HCT116 (cell line): Measurements from ENCODE around the gene UBE3C. TPM values are rescaled to one million over a fixed set of nuclear protein-coding genes. Genes with fewer than 3 reads are reported as not detected.
"Not testable (repeated sequence)": the region's sequence is repeated elsewhere in the genome, so short reads cannot be mapped to it uniquely, and the experiment has no call there.

Experiments
- ATAC-seq: fragments of 200-7000 bp; cut with Tn5 transposase; 2 replicates; pipeline ENCODE4 v1.9.1; 2020; ENCODE audit warnings: mild to moderate bottlenecking, moderate library complexity
- BruUV-seq: library from RNA; stranded (reverse); fragments of 400-500 nt; replicated peaks from 2 replicates; lab custom pipeline; 2021; lab: Mats Ljungman, UMichigan
- CTCF ChIA-PET: fragments of 300-600 bp; sonication (Branson Sonifier 250); formaldehyde crosslinking; loops from one replicate; lab custom pipeline; 2021; ENCODE audit warnings: antibody characterized with exemption; lab: Charles Lee
- POLR2A ChIA-PET: fragments of 300-600, 350-600 bp; sonication (Branson Sonifier 250); formaldehyde crosslinking; loops from one replicate; lab custom pipeline; 2021; ENCODE audit warnings: antibody characterized with exemption; lab: Charles Lee
- RAD21 ChIA-PET, 2 experiments: fragments of 300-600 bp; sonication (Branson Sonifier 250); formaldehyde crosslinking; loops; one replicate each; lab custom pipeline; 2023; ENCODE audit warnings: low total read pairs in 2 of 2; ENCODE audit not compliant: uncharacterized antibody in 2 of 2, unreplicated experiment in 2 of 2, low non-redundant PET in 1 of 2; lab: Charles Lee
- DNase-seq: peaks from one replicate; pipeline ENCODE4 v3.0.0-alpha.2; 2010; ENCODE audit warnings: low read depth, low spot score
- H2AFZ ChIP-seq: fragments of 200-600 bp; shearing (Covaris generic), sonication (generic); 2 replicates; pipeline ENCODE4 v1.6.1; 2017; ENCODE audit warnings: low read depth, mixed run types, mixed read lengths, antibody characterized with exemption, low read length; ENCODE audit not compliant: poor library complexity, severe bottlenecking
- H3K27ac ChIP-seq: 2 replicates; pipeline ENCODE4 v1.5.1; 2012; ENCODE audit warnings: low read depth, low read length
- H3K27me3 ChIP-seq: fragments of 200-600 bp; sonication (generic); 2 replicates; pipeline ENCODE4 v1.6.1; 2016; ENCODE audit warnings: mixed run types, low read length, mixed read lengths; ENCODE audit not compliant: insufficient read depth
- H3K36me3 ChIP-seq, 2 experiments: fragments of 200-500 bp in 1 of 2; fragments of 200-600 bp in 1 of 2; sonication (Bioruptor generic) in 1 of 2; sonication (generic) in 1 of 2; 2 replicates each; pipeline versions ENCODE4 v1.5.1 to v1.6.1; 2014 to 2016; ENCODE audit warnings: low read length in 2 of 2, inconsistent platforms in 1 of 2, mixed read lengths in 1 of 2, mixed run types in 1 of 2; ENCODE audit not compliant: insufficient read depth in 2 of 2, control insufficient read depth in 1 of 2
- H3K4me1 ChIP-seq, 2 experiments: fragments of 200-600 bp in 1 of 2; sonication (generic) in 1 of 2; 2 replicates each; pipeline versions ENCODE4 v1.5.1 to v1.6.1; 2012 to 2017; ENCODE audit warnings: low read length in 2 of 2, inconsistent platforms in 1 of 2, mild to moderate bottlenecking in 1 of 2, mixed read lengths in 1 of 2, mixed run types in 1 of 2, moderate library complexity in 1 of 2; ENCODE audit not compliant: insufficient read depth in 2 of 2, control insufficient read depth in 1 of 2
- H3K4me2 ChIP-seq: fragments of 200-600 bp; sonication (generic); 2 replicates; pipeline ENCODE4 v1.6.1; 2017; ENCODE audit warnings: mixed run types, low read length, mixed read lengths
- H3K4me3 ChIP-seq, 2 experiments: fragments of 200-600 bp in 1 of 2; sonication (generic) in 1 of 2; replicated peaks in 1 of 2; 2 replicates each; pipeline ENCODE4 v1.5.1; 2011 to 2016; ENCODE audit warnings: low read length in 2 of 2, control low read depth in 1 of 2, low read depth in 1 of 2, mild to moderate bottlenecking in 1 of 2, mixed read lengths in 1 of 2, mixed run types in 1 of 2
- H3K79me2 ChIP-seq: fragments of 200-600 bp; sonication (generic); 2 replicates; pipeline ENCODE4 v1.6.1; 2017; ENCODE audit warnings: mild to moderate bottlenecking, mixed run types, low read length, moderate library complexity, mixed read lengths; ENCODE audit not compliant: insufficient read depth
- H3K9ac ChIP-seq: fragments of 200-600 bp; sonication (generic); 2 replicates; pipeline ENCODE4 v1.6.1; 2016; ENCODE audit warnings: low read length, mixed read lengths
- H3K9me2 ChIP-seq: fragments of 200-600 bp; sonication (generic), shearing (Covaris generic); 2 replicates; pipeline ENCODE4 v1.6.1; 2017; ENCODE audit warnings: mixed run types, mild to moderate bottlenecking, moderate library complexity; ENCODE audit not compliant: insufficient read depth
- H3K9me3 ChIP-seq, 2 experiments: fragments of 200-500 bp in 1 of 2; fragments of 200-600 bp in 1 of 2; sonication (Bioruptor generic) in 1 of 2; sonication (generic) in 1 of 2; 2 replicates each; pipeline ENCODE4 v1.6.1; 2014 to 2017; ENCODE audit warnings: low read length in 2 of 2, mixed read lengths in 2 of 2, inconsistent platforms in 1 of 2, low read depth in 1 of 2, mild to moderate bottlenecking in 1 of 2, mixed run types in 1 of 2, moderate library complexity in 1 of 2; ENCODE audit not compliant: control insufficient read depth in 1 of 2, insufficient read depth in 1 of 2
- H4K20me1 ChIP-seq: fragments of 200-600 bp; sonication (generic), shearing (Covaris generic); 2 replicates; pipeline ENCODE4 v1.6.1; 2017; ENCODE audit warnings: mixed run types, mild to moderate bottlenecking, moderate library complexity; ENCODE audit not compliant: insufficient read depth
- ATF3 ChIP-seq: IDR thresholded peaks from 2 replicates; pipeline ENCODE4 v1.6.1; 2012
- EGR1 ChIP-seq: IDR thresholded peaks from 2 replicates; pipeline ENCODE4 v1.6.1; 2012; ENCODE audit warnings: low read depth
- ELF1 ChIP-seq: IDR thresholded peaks from 2 replicates; pipeline ENCODE4 v1.6.1; 2012; ENCODE audit warnings: low read depth, borderline replicate concordance
- FOSL1 ChIP-seq: IDR thresholded peaks from 2 replicates; pipeline ENCODE4 v1.6.1; 2012; ENCODE audit warnings: low read depth
- JUND ChIP-seq: IDR thresholded peaks from 2 replicates; pipeline ENCODE4 v1.6.1; 2012
- MAX ChIP-seq: IDR thresholded peaks from 2 replicates; pipeline ENCODE4 v1.6.1; 2012
- intact Hi-C: fragments of 100-400 bp; cut with micrococcal nuclease; formaldehyde crosslinking; loops from 2 replicates; pipeline ENCODE4 v1.10.0; 2022
- total RNA-seq: library from RNA; stranded (reverse); gene quantifications from one replicate; pipeline ENCODE4 v1.2.1, GENCODE V29; 2021; ENCODE audit not compliant: unreplicated experiment

The UBE3C gene
- total RNA-seq, 1 experiment from 2014 or later: 68.3 TPM

DNA sequence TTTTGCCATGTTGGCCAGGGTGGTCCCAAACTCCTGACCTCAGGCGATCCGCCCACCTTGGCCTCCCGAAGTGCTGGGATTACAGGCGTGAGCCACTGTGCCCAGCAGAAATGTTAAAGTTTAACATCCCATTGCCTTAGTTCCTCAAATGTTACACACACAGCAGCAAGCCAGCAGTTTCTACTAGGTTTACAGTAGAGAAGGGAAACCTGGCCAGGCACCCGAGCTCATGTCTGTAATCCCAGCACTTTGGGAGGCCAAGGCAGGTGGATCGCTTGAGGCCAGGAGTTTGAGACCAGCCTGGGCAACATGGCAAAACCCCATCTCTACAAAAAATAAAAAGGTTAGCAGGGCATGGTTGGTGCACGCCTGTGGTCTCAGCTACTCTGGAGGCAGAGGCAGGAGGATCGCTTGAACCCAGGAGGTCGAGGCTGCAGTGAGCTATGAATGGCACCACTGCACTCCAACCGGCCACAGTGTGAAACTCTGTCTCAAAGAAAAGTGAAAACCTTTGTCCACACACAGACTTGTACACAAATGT is 135.4 kb downstream of the UBE3C start:
- DNase-seq, H3K4me1 ChIP-seq, H3K4me3 ChIP-seq, ATAC-seq, H3K4me2 ChIP-seq, H3K36me3 ChIP-seq, H3K27ac ChIP-seq, H3K9me3 ChIP-seq, H3K9ac ChIP-seq, POLR2A ChIA-PET, H3K79me2 ChIP-seq, H4K20me1 ChIP-seq, H2AFZ ChIP-seq, H3K27me3 ChIP-seq, H3K9me2 ChIP-seq, BruUV-seq: not testable (repeated sequence)
- intact Hi-C loops: loop anchor here (5.0 to 10.0 kb wide), 2 partner anchors 302 to 1479 kb away; no protein-coding TSS in a partner anchor
- CTCF ChIA-PET: interaction anchor here (0.6 kb wide), 1 partner anchor 1633 kb away, joined by 3 read pairs; no protein-coding TSS in a partner anchor
- RAD21 ChIA-PET: interaction anchor here in 1 of 2 experiments (0.7 kb wide), 1 partner anchor 370 kb away, joined by 3 read pairs; no protein-coding TSS in a partner anchor

GRCh38 chr7:157274991-157275427 is 136.3 kb downstream of the UBE3C start:
- peaks cover under 1 to 4% of the 10 kb centered on the region in 2 experiments; a peak in 1 of 4 replicates for H3K36me3 ChIP-seq
- no peak overlapping the region for H3K27ac ChIP-seq
- intact Hi-C loops: loop anchor here (5.0 to 10.0 kb wide), 2 partner anchors 303 to 1480 kb away; no protein-coding TSS in a partner anchor
- H3K4me3 ChIP-seq: no peak overlapping the region
- H2AFZ ChIP-seq: no peak overlapping the region
- H3K9ac ChIP-seq: no peak overlapping the region
- no peak for DNase-seq
- no peaks in the 10 kb centered on the region for H3K79me2 ChIP-seq
- ATAC-seq: no peak
- POLR2A ChIA-PET: no interaction called here
- BruUV-seq: no TSS peak
- H3K4me1 ChIP-seq: peaks cover 0 to 7% of the 10 kb centered on the region in 2 experiments; a peak in 1 of 4 replicates
- no peaks in the 10 kb centered on the region for H3K9me3 ChIP-seq
- H4K20me1 ChIP-seq: peaks cover 3% of the 10 kb centered on the region; the same call in 1 of the 2 replicates
- no peak overlapping the region for H3K4me2 ChIP-seq
- TF ChIP-seq EGR1 (no peak), JUND (no peak), ELF1 (no peak), MAX (no peak), ATF3 (no peak), FOSL1 (no peak)
- CTCF ChIA-PET: interaction anchor here (0.7 kb wide), 1 partner anchor 64 kb away, joined by 4 read pairs; no protein-coding TSS in a partner anchor
- H3K9me2 ChIP-seq: no peaks in the 10 kb centered on the region
- RAD21 ChIA-PET: interaction anchor here in 1 of 2 experiments (0.7 kb wide), 1 partner anchor 371 kb away, joined by 3 read pairs; no protein-coding TSS in a partner anchor
- no peaks in the 10 kb centered on the region for H3K27me3 ChIP-seq
